ENCODE measurements around the gene GPR153. TPM values are rescaled to one million over a fixed set of nuclear protein-coding genes. Genes with fewer than 3 reads are reported as not detected.
A peak's percentile ranks its signal among the peaks of the same experiment; 100 is the strongest.

Gene GPR153
- total and polyA plus RNA-seq, 2 donors from 2014 or later = 1.1 to 8.6 TPM

GRCh38 chr1:6209661-6210580 lies 51.0 kb downstream of the GPR153 start:
- Histone ChIP-seq H3K27ac (ENCODE audit: low read depth in 2 of 2, low read length in 2 of 2) (no peak overlapping the region), H3K9ac (ENCODE audit: low read length in 3 of 3) (no peak overlapping the region), H3K4me3 (ENCODE audit: low read length in 3 of 3) (no peak overlapping the region), H3K27me3 (ENCODE audit: control insufficient read depth, insufficient read depth, low read length) (no peaks in the 10 kb centered on the region), H3K4me1 (ENCODE audit: control insufficient read depth in 2 of 3, insufficient read depth in 2 of 3, low read depth in 1 of 3, low read length in 3 of 3) (peaks cover 0 to 5% (median 0%) of the 10 kb centered on the region in 3 donors), H3K36me3 (ENCODE audit: control insufficient read depth in 2 of 3, insufficient read depth in 3 of 3, low read length in 3 of 3) (no peaks in the 10 kb centered on the region), H3K9me3 (ENCODE audit: control insufficient read depth in 2 of 3, insufficient read depth in 1 of 3, low read length in 3 of 3) (no peaks in the 10 kb centered on the region)
- DNase-seq = peak in 2 of 5 donors; percentile 66 to 70
- intact Hi-C loops (cut with DNase I) = no loop called here
- TF ChIP-seq CTCF (IDR thresholded peaks at IDR 0.05; ENCODE audit: borderline replicate concordance, extremely low read depth, insufficient read depth) = no peak
- no peak for FAIRE-seq

- Histone ChIP-seq H3K36me3 (ENCODE audit: control insufficient read depth in 2 of 3, insufficient read depth in 3 of 3, low read length in 3 of 3) (no peaks in the 10 kb centered on the region), H3K27me3 (ENCODE audit: control insufficient read depth, insufficient read depth, low read length) (no peaks in the 10 kb centered on the region), H3K4me1 (ENCODE audit: control insufficient read depth in 2 of 3, insufficient read depth in 2 of 3, low read depth in 1 of 3, low read length in 3 of 3) (peaks cover 0 to 7% (median 0%) of the 10 kb centered on the region in 3 donors), H3K9ac (ENCODE audit: low read length in 3 of 3) (no peak overlapping the region), H3K27ac (ENCODE audit: low read depth in 2 of 2, low read length in 2 of 2) (no peak overlapping the region), H3K4me3 (ENCODE audit: low read length in 3 of 3) (no peak overlapping the region), H3K9me3 (ENCODE audit: control insufficient read depth in 2 of 3, insufficient read depth in 1 of 3, low read length in 3 of 3) (no peaks in the 10 kb centered on the region)
- DNase-seq (peak; percentile 49 to 84 (median 71)), FAIRE-seq (no peak)
- intact Hi-C loops (cut with DNase I) = no loop called here
- peak; percentile 27 for TF ChIP-seq CTCF (IDR thresholded peaks at IDR 0.05; ENCODE audit: borderline replicate concordance, extremely low read depth, insufficient read depth)
Measured at GRCh38 chr1:6208723-6209660, 51.9 kb downstream of the GPR153 start.

DNA sequence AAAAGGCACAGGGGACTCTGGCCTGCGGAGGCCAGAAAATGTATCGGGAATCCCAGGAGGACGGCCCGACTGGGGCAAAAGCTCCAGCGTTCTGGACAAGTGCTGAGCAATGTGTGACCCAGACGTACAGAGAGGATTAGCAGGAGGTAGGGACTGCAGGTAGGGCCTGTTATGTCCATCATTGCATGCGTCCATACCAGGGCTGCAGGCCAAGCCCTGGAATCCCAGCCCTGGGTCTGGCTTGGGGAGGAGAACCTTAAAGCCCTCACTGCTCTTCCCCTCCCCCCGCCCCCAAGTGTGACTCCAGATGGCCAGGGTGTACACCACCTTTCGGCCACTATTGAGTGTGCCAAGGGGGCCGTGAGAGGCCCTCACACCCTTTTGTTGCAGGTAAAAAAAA lies 53.0 kb downstream of the GPR153 start:
- DNase-seq (no peak), FAIRE-seq (no peak)
- Histone ChIP-seq H3K36me3 (ENCODE audit: control insufficient read depth in 2 of 3, insufficient read depth in 3 of 3, low read length in 3 of 3) (no peaks in the 10 kb centered on the region), H3K4me1 (ENCODE audit: control insufficient read depth in 2 of 3, insufficient read depth in 2 of 3, low read depth in 1 of 3, low read length in 3 of 3) (peaks cover 0 to 7% (median 0%) of the 10 kb centered on the region in 3 donors), H3K9ac (ENCODE audit: low read length in 3 of 3) (no peak overlapping the region), H3K9me3 (ENCODE audit: control insufficient read depth in 2 of 3, insufficient read depth in 1 of 3, low read length in 3 of 3) (no peaks in the 10 kb centered on the region), H3K27me3 (ENCODE audit: control insufficient read depth, insufficient read depth, low read length) (no peaks in the 10 kb centered on the region), H3K4me3 (ENCODE audit: low read length in 3 of 3) (no peak overlapping the region), H3K27ac (ENCODE audit: low read depth in 2 of 2, low read length in 2 of 2) (no peak overlapping the region)
- TF ChIP-seq CTCF (IDR thresholded peaks at IDR 0.05; ENCODE audit: borderline replicate concordance, extremely low read depth, insufficient read depth) = no peak
- intact Hi-C loops (cut with DNase I) = no loop called here
